Neural cell (in vitro differentiated cells): ENCODE results near the gene RIN1. TPM values are rescaled to one million over a fixed set of nuclear protein-coding genes. Genes with fewer than 3 reads are reported as not detected.

Experiments
- H2AFZ ChIP-seq: fragments of 200-600, 300-800 bp; sonication (generic), shearing (Covaris generic); 2 replicates; pipeline ENCODE4 v1.6.0; 2014; ENCODE audit warnings: low read depth, mild to moderate bottlenecking, antibody characterized with exemption, low read length, moderate library complexity
- H3F3A ChIP-seq: fragments of 200-600 bp; shearing (Covaris generic); 2 replicates; pipeline ENCODE4 v1.6.1; 2016; ENCODE audit warnings: mild to moderate bottlenecking, moderate library complexity, mixed read lengths, antibody characterized with exemption, low read length; ENCODE audit not compliant: insufficient read depth, poor library complexity, severe bottlenecking
- H3K27ac ChIP-seq: fragments of 200-600, 300-800 bp; sonication (generic), shearing (Covaris generic); 2 replicates; pipeline ENCODE4 v1.5.1; 2014; ENCODE audit warnings: mild to moderate bottlenecking, low read length, moderate library complexity
- H3K27me3 ChIP-seq: fragments of 300-800, 200-600 bp; sonication (generic), shearing (Covaris generic); 2 replicates; pipeline ENCODE4 v1.6.0; 2014; ENCODE audit warnings: mild to moderate bottlenecking, low read depth, low read length, moderate library complexity; ENCODE audit not compliant: insufficient read depth
- H3K36me3 ChIP-seq: fragments of 300-800, 200-600 bp; sonication (generic), shearing (Covaris generic); 2 replicates; pipeline ENCODE4 v1.5.1; 2014; ENCODE audit warnings: mild to moderate bottlenecking, antibody characterized with exemption, low read length, moderate library complexity; ENCODE audit not compliant: insufficient read depth
- H3K4me2 ChIP-seq: fragments of 300-800, 200-600 bp; sonication (generic), shearing (Covaris generic); 2 replicates; pipeline ENCODE4 v1.6.0; 2014; ENCODE audit warnings: mild to moderate bottlenecking, low read length
- H3K4me3 ChIP-seq: fragments of 300-800, 200-600 bp; sonication (generic), shearing (Covaris generic); 2 replicates; pipeline ENCODE4 v1.5.1; 2014; ENCODE audit warnings: mild to moderate bottlenecking, low read length, moderate library complexity
- H3K79me2 ChIP-seq: fragments of 200-600 bp; shearing (Covaris generic); replicated peaks from 2 replicates; pipeline ENCODE4 v1.6.0; 2014; ENCODE audit warnings: mild to moderate bottlenecking, low read length, moderate library complexity; ENCODE audit not compliant: insufficient read depth
- H3K9ac ChIP-seq: fragments of 300-800, 200-600 bp; sonication (generic), shearing (Covaris generic); 2 replicates; pipeline ENCODE4 v1.6.1; 2016; ENCODE audit warnings: mild to moderate bottlenecking, low read length, mixed read lengths
- H3K9me2 ChIP-seq: fragments of 200-600 bp; shearing (Covaris generic); 2 replicates; pipeline ENCODE4 v1.6.1; 2016; ENCODE audit warnings: mild to moderate bottlenecking, low read length, mixed read lengths; ENCODE audit not compliant: insufficient read depth
- H3K9me3 ChIP-seq: fragments of 200-600, 300-800 bp; sonication (generic), shearing (Covaris generic); 2 replicates; pipeline ENCODE4 v1.6.1; 2016; ENCODE audit warnings: mild to moderate bottlenecking, mixed run types, low read length, moderate library complexity, mixed read lengths
- H4K20me1 ChIP-seq: fragments of 200-600 bp; shearing (Covaris generic); 2 replicates; pipeline ENCODE4 v1.6.1; 2016; ENCODE audit warnings: mild to moderate bottlenecking, mixed run types; ENCODE audit not compliant: insufficient read depth
- EP300 ChIP-seq: fragments of 450-650 bp; conservative IDR thresholded peaks from 2 replicates; pipeline ENCODE4 v1.6.1; 2014; ENCODE audit warnings: antibody characterized with exemption, mild to moderate bottlenecking, moderate library complexity; ENCODE audit not compliant: poor library complexity, severe bottlenecking
- EZH2 ChIP-seq: fragments of 200-600, 300-800 bp; shearing (Covaris generic), sonication (generic); IDR thresholded peaks from 2 replicates; pipeline ENCODE4 v1.6.1; 2014; ENCODE audit warnings: antibody characterized with exemption, low read length, borderline replicate concordance, mild to moderate bottlenecking; ENCODE audit not compliant: insufficient read depth, poor library complexity, severe bottlenecking
- MXI1 ChIP-seq: fragments of 450-650 bp; conservative IDR thresholded peaks from 2 replicates; pipeline ENCODE4 v1.6.1; 2014; ENCODE audit warnings: antibody characterized with exemption, mild to moderate bottlenecking; ENCODE audit not compliant: poor library complexity, severe bottlenecking
- POLR2AphosphoS5 ChIP-seq: IDR thresholded peaks from 2 replicates; pipeline ENCODE4 v1.6.1; 2012
- RAD21 ChIP-seq: fragments of 450-650 bp; conservative IDR thresholded peaks from 2 replicates; pipeline ENCODE4 v1.6.1; 2014; ENCODE audit warnings: antibody characterized with exemption, mild to moderate bottlenecking, moderate library complexity
- SMC3 ChIP-seq: fragments of 450-650 bp; conservative IDR thresholded peaks from 2 replicates; pipeline ENCODE4 v1.6.1; 2014; ENCODE audit warnings: antibody characterized with exemption, mild to moderate bottlenecking, moderate library complexity; ENCODE audit not compliant: poor library complexity
- TAF1 ChIP-seq: IDR thresholded peaks from 2 replicates; pipeline ENCODE4 v1.6.1; 2012; ENCODE audit warnings: low read depth
- polyA plus RNA-seq: library from polyadenylated mRNA; depleted of rRNA; stranded (reverse); fragments of >200 nt; gene quantifications from 2 replicates; pipeline ENCODE4 v1.2.3, GENCODE V29; 2014
- TF ChIP-seq, protein P1 (sequence below): fragments of 450-650 bp; IDR thresholded peaks from 2 replicates; pipeline ENCODE4 v1.5.1; 2014; ENCODE audit warnings: antibody characterized with exemption, mild to moderate bottlenecking, moderate library complexity; ENCODE audit not compliant: poor library complexity, severe bottlenecking
- TF ChIP-seq, protein P2 (sequence below): IDR thresholded peaks from 2 replicates; pipeline ENCODE4 v1.6.1; 2012; ENCODE audit warnings: borderline replicate concordance

The RIN1 gene
- polyA plus RNA-seq, 1 donor from 2014 or later, result 4.2 TPM

DNA sequence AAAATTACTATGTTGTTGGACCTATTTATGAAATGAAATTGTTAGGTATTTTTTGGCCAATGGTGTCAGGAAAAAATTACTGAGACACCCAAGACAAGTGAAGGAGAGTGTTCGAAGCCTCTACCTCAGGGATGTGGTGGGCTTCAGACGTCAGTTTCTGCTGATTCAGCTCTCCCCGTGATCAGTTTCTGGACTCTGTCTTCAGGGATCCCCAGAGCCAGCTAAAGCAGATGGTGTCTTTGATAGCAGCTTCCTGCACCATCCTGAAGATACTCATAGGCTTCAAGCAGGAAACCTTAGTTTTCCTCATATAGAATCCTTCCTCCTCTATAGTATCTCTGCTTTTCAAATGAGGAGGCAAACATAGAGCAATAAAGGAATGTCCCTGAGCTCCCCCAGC, 26.8 kb downstream of the RIN1 start:
- Histone ChIP-seq H3K9ac (no peak overlapping the region), H3K4me2 (no peak overlapping the region), H2AFZ (no peak overlapping the region), H3K4me3 (no peak overlapping the region), H3K36me3 (no peaks in the 10 kb centered on the region), H3K27ac (no peak overlapping the region), H3K79me2 (no peaks in the 10 kb centered on the region), H4K20me1 (no peaks in the 10 kb centered on the region), H3K9me3 (no peaks in the 10 kb centered on the region), H3F3A (no peaks in the 10 kb centered on the region), H3K9me2 (no peaks in the 10 kb centered on the region), H3K27me3 (peaks cover 11% of the 10 kb centered on the region)
- TF ChIP-seq, protein P1, sequence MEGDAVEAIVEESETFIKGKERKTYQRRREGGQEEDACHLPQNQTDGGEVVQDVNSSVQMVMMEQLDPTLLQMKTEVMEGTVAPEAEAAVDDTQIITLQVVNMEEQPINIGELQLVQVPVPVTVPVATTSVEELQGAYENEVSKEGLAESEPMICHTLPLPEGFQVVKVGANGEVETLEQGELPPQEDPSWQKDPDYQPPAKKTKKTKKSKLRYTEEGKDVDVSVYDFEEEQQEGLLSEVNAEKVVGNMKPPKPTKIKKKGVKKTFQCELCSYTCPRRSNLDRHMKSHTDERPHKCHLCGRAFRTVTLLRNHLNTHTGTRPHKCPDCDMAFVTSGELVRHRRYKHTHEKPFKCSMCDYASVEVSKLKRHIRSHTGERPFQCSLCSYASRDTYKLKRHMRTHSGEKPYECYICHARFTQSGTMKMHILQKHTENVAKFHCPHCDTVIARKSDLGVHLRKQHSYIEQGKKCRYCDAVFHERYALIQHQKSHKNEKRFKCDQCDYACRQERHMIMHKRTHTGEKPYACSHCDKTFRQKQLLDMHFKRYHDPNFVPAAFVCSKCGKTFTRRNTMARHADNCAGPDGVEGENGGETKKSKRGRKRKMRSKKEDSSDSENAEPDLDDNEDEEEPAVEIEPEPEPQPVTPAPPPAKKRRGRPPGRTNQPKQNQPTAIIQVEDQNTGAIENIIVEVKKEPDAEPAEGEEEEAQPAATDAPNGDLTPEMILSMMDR, result no peak
- TF ChIP-seq SMC3 (no peak), POLR2AphosphoS5 (no peak), MXI1 (no peak), EP300 (no peak), RAD21 (no peak), EZH2 (no peak), TAF1 (no peak)
- TF ChIP-seq, protein P2, sequence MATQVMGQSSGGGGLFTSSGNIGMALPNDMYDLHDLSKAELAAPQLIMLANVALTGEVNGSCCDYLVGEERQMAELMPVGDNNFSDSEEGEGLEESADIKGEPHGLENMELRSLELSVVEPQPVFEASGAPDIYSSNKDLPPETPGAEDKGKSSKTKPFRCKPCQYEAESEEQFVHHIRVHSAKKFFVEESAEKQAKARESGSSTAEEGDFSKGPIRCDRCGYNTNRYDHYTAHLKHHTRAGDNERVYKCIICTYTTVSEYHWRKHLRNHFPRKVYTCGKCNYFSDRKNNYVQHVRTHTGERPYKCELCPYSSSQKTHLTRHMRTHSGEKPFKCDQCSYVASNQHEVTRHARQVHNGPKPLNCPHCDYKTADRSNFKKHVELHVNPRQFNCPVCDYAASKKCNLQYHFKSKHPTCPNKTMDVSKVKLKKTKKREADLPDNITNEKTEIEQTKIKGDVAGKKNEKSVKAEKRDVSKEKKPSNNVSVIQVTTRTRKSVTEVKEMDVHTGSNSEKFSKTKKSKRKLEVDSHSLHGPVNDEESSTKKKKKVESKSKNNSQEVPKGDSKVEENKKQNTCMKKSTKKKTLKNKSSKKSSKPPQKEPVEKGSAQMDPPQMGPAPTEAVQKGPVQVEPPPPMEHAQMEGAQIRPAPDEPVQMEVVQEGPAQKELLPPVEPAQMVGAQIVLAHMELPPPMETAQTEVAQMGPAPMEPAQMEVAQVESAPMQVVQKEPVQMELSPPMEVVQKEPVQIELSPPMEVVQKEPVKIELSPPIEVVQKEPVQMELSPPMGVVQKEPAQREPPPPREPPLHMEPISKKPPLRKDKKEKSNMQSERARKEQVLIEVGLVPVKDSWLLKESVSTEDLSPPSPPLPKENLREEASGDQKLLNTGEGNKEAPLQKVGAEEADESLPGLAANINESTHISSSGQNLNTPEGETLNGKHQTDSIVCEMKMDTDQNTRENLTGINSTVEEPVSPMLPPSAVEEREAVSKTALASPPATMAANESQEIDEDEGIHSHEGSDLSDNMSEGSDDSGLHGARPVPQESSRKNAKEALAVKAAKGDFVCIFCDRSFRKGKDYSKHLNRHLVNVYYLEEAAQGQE, result no peak

DNA sequence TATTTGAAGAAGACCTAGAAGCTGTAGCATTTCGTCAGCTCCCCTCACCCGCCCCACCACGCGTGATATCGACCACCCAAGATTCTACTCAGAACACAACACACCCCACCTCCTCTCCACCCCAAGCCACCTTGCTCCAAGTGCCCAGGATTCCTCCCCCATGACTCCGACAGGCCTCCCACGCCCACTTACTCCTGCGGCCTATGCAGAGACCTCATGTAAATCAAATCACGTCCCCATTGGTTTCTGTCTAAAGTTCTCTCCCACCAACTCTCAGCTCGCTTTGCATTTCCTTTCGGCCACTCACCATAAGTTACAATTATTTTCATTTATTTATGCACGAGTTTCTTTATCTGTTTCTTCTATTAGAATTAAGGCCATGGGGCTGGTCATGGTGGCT, 33.6 kb downstream of the RIN1 start:
- Histone ChIP-seq H3K9me3 (no peaks in the 10 kb centered on the region), H3K36me3 (no peaks in the 10 kb centered on the region), H3K27me3 (no peaks in the 10 kb centered on the region), H3K4me3 (no peak overlapping the region), H3K4me2 (no peak overlapping the region), H3K9me2 (no peaks in the 10 kb centered on the region), H2AFZ (no peak overlapping the region), H4K20me1 (no peaks in the 10 kb centered on the region), H3F3A (no peaks in the 10 kb centered on the region), H3K9ac (no peak overlapping the region), H3K79me2 (no peaks in the 10 kb centered on the region), H3K27ac (no peak overlapping the region)
- TF ChIP-seq, protein P1, result no peak
- TF ChIP-seq TAF1 (no peak), POLR2AphosphoS5 (no peak), SMC3 (no peak), EZH2 (no peak)
- TF ChIP-seq, protein P2, result no peak
